GM23338 (cell line): ENCODE results near the gene CELSR1. TPM values are rescaled to one million over a fixed set of nuclear protein-coding genes. Genes with fewer than 3 reads are reported as not detected.

Experiments used
- ATAC-seq: fragments of 200-7000 bp; cut with Tn5 transposase; 3 replicates; pipeline ENCODE4 v1.9.1; 2020
- DNase-seq: peaks from one replicate; pipeline ENCODE4 v3.0.0-alpha.2; 2015; ENCODE audit warnings: low spot score
- H2AFZ ChIP-seq: fragments of 200-600 bp; sonication (generic); 2 replicates; pipeline ENCODE4 v1.8.0; 2016; ENCODE audit warnings: antibody characterized with exemption, mild to moderate bottlenecking, moderate library complexity
- H3F3A ChIP-seq: fragments of 200-600 bp; sonication (generic); replicated peaks from 2 replicates; pipeline ENCODE4 v1.8.0; 2017; ENCODE audit warnings: antibody characterized with exemption, mixed run types, low read depth
- H3K27ac ChIP-seq: fragments of 200-600 bp; sonication (generic); 2 replicates; pipeline ENCODE4 v1.6.1; 2016; ENCODE audit warnings: low read depth
- H3K27me3 ChIP-seq: fragments of 200-600 bp; sonication (generic); 2 replicates; pipeline ENCODE4 v1.8.0; 2016; ENCODE audit warnings: mild to moderate bottlenecking, mixed run types, moderate library complexity; ENCODE audit not compliant: insufficient read depth
- H3K36me3 ChIP-seq: fragments of 200-600 bp; sonication (generic); 2 replicates; pipeline ENCODE4 v1.8.0; 2016; ENCODE audit warnings: mild to moderate bottlenecking; ENCODE audit not compliant: insufficient read depth
- H3K4me1 ChIP-seq: fragments of 200-600 bp; sonication (generic); 2 replicates; pipeline ENCODE4 v1.8.0; 2016; ENCODE audit warnings: mild to moderate bottlenecking, moderate library complexity; ENCODE audit not compliant: insufficient read depth
- H3K4me2 ChIP-seq: fragments of 200-600 bp; sonication (generic); 2 replicates; pipeline ENCODE4 v1.7.1; 2017; ENCODE audit warnings: mixed run types
- H3K4me3 ChIP-seq: fragments of 200-600 bp; sonication (generic); 2 replicates; pipeline ENCODE4 v1.6.1; 2016; ENCODE audit warnings: mixed run types
- H3K79me2 ChIP-seq: fragments of 200-600 bp; sonication (generic); replicated peaks from 2 replicates; pipeline ENCODE4 v1.8.0; 2017; ENCODE audit warnings: mild to moderate bottlenecking; ENCODE audit not compliant: insufficient read depth
- H3K9me2 ChIP-seq: fragments of 200-600 bp; sonication (generic); 2 replicates; pipeline ENCODE4 v1.8.0; 2017; ENCODE audit not compliant: insufficient read depth
- H4K20me1 ChIP-seq: fragments of 200-600 bp; sonication (generic); replicated peaks from 2 replicates; pipeline ENCODE4 v1.8.0; 2017; ENCODE audit warnings: mild to moderate bottlenecking; ENCODE audit not compliant: insufficient read depth
- H3K27ac Mint-ChIP-seq: 2 replicates; pipeline ENCODE4 v1.8.0; 2020; ENCODE audit warnings: inconsistent platforms, mild to moderate bottlenecking, moderate library complexity, mixed read lengths
- H3K27me3 Mint-ChIP-seq: 3 replicates; pipeline ENCODE4 v1.8.0; 2022; ENCODE audit warnings: low read depth, mild to moderate bottlenecking, moderate library complexity, mixed read lengths, inconsistent platforms; ENCODE audit not compliant: insufficient read depth, poor library complexity
- H3K36me3 Mint-ChIP-seq: 3 replicates; pipeline ENCODE4 v1.8.0; 2021; ENCODE audit warnings: low read depth, mild to moderate bottlenecking, inconsistent platforms, moderate library complexity, mixed read lengths
- H3K4me1 Mint-ChIP-seq: 3 replicates; pipeline ENCODE4 v1.8.0; 2020; ENCODE audit warnings: mild to moderate bottlenecking, inconsistent platforms, mixed read lengths
- H3K4me3 Mint-ChIP-seq: 3 replicates; pipeline ENCODE4 v1.8.0; 2021; ENCODE audit warnings: moderate library complexity, mild to moderate bottlenecking, inconsistent platforms, mixed read lengths
- H3K9me3 Mint-ChIP-seq: 3 replicates; pipeline ENCODE4 v1.8.0; 2020; ENCODE audit warnings: moderate library complexity, mild to moderate bottlenecking, inconsistent platforms, mixed read lengths
- ETS1 ChIP-seq: IDR thresholded peaks from 2 replicates; pipeline ENCODE4 v1.6.1; 2016; ENCODE audit warnings: antibody characterized with exemption
- EZH2 ChIP-seq: fragments of 200-600 bp; sonication (generic); IDR thresholded peaks from one replicate; pipeline ENCODE4 v1.8.0; 2017; ENCODE audit warnings: antibody characterized with exemption, mild to moderate bottlenecking, low read depth; ENCODE audit not compliant: unreplicated experiment
- EZH2phosphoT487 ChIP-seq: fragments of 200-600 bp; sonication (generic); IDR thresholded peaks from one replicate; pipeline ENCODE4 v1.8.1; 2018; ENCODE audit warnings: antibody characterized with exemption; ENCODE audit not compliant: unreplicated experiment
- JUNB ChIP-seq: IDR thresholded peaks from one replicate; pipeline ENCODE4 v1.6.1; 2016; ENCODE audit warnings: antibody characterized with exemption; ENCODE audit not compliant: unreplicated experiment
- NANOG ChIP-seq: IDR thresholded peaks from 2 replicates; pipeline ENCODE4 v1.6.1; 2016; ENCODE audit warnings: antibody characterized with exemption, borderline replicate concordance
- POLR2AphosphoS5 ChIP-seq: IDR thresholded peaks from 2 replicates; pipeline ENCODE4 v1.6.1; 2016; ENCODE audit warnings: antibody characterized with exemption, low read depth
- STAT1 ChIP-seq: IDR thresholded peaks from one replicate; pipeline ENCODE4 v1.6.1; 2016; ENCODE audit warnings: antibody characterized with exemption; ENCODE audit not compliant: unreplicated experiment
- ZNF114 ChIP-seq: fragments of 250-450 bp; sonication (Bioruptor Pico); IDR thresholded peaks from 2 replicates; pipeline ENCODE4 v1.5.0; 2020; ENCODE audit warnings: mild to moderate bottlenecking, moderate library complexity
- ZNF331 ChIP-seq: fragments of 250-450 bp; sonication (Bioruptor Pico); IDR thresholded peaks from 2 replicates; pipeline ENCODE4 v1.5.0; 2020; ENCODE audit warnings: low read depth, mild to moderate bottlenecking, moderate library complexity
- polyA plus RNA-seq: library from polyadenylated mRNA; unstranded; fragments of >200 nt; fragmentation: Nextera tagmentation; extraction: Ambion mirVana; gene quantifications from 2 replicates; pipeline ENCODE4 v1.2.1, GENCODE V29; 2016
- total RNA-seq: library from RNA; depleted of rRNA; stranded (reverse); fragments of >200 nt; shearing (Covaris generic); gene quantifications from 2 replicates; pipeline ENCODE4 v1.2.3, GENCODE V29; 2014
- TF ChIP-seq, protein P1 (sequence below): IDR thresholded peaks from one replicate; pipeline ENCODE4 v1.6.1; 2018; ENCODE audit warnings: antibody characterized with exemption; ENCODE audit not compliant: unreplicated experiment
- TF ChIP-seq, protein P2 (sequence below): fragments of 250-450 bp; sonication (Bioruptor Pico); IDR thresholded peaks from 2 replicates; pipeline ENCODE4 v1.5.0; 2020; ENCODE audit warnings: mild to moderate bottlenecking, moderate library complexity

Gene CELSR1
- total and polyA plus RNA-seq, 2 experiments from 2014 or later = 4.8 to 20.4 TPM

DNA sequence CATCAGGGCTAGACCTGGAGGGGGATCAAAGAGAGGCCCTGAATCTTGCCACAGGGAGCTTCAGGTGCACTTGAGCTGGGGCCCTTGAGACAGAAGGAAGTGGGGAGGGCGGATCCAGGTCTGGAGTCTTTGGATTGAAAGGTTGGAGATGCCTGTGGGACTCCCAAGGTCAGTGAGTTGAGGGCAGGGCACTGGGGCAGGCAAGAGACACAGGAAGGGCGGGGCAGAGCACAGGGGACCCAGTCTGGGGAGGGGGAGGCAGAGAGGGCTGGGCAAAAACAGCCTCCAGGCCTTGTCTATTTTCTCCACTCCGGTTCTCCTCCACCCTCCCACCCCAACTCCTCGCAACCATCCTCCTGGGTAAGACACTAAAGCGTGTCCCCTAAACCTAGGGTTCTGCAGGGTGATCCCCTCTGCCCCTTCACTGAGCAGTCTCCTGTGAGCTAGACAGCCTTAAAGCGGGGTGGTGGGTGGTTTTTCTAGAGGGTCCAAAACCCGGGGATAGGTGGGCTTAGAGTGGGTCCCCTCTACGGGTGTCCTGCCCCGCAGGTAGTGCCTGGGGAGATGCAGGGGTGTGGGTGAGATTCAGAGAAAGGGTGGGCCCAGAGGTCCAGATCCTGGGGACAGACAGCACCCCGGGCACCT, 38.6 kb upstream of the CELSR1 start:
- peak; percentile 46 for ATAC-seq
- Histone ChIP-seq H3K27me3 (peaks cover 12% of the 10 kb centered on the region), H3K4me3 (peak overlapping the region; percentile 66), H3K4me1 (peaks cover 11% of the 10 kb centered on the region; the same call in 1 of the 2 replicates), H3F3A (no peaks in the 10 kb centered on the region), H3K4me2 (peak overlapping the region; percentile 82), H3K27ac (no peak overlapping the region), H2AFZ (peak overlapping the region; percentile 95), H3K79me2 (peaks cover 21% of the 10 kb centered on the region), H3K36me3 (no peaks in the 10 kb centered on the region), H3K9me2 (no peaks in the 10 kb centered on the region), H4K20me1 (0 out of 2 replicates have a peak, but pooled peaks cover 4% of the 10 kb centered on the region)
- DNase-seq = peak; percentile 71
- TF ChIP-seq ZNF331 (CRISPR knock-in tag) = no peak
- TF ChIP-seq NANOG = no peak
- TF ChIP-seq STAT1 = no peak
- TF ChIP-seq, protein P1, sequence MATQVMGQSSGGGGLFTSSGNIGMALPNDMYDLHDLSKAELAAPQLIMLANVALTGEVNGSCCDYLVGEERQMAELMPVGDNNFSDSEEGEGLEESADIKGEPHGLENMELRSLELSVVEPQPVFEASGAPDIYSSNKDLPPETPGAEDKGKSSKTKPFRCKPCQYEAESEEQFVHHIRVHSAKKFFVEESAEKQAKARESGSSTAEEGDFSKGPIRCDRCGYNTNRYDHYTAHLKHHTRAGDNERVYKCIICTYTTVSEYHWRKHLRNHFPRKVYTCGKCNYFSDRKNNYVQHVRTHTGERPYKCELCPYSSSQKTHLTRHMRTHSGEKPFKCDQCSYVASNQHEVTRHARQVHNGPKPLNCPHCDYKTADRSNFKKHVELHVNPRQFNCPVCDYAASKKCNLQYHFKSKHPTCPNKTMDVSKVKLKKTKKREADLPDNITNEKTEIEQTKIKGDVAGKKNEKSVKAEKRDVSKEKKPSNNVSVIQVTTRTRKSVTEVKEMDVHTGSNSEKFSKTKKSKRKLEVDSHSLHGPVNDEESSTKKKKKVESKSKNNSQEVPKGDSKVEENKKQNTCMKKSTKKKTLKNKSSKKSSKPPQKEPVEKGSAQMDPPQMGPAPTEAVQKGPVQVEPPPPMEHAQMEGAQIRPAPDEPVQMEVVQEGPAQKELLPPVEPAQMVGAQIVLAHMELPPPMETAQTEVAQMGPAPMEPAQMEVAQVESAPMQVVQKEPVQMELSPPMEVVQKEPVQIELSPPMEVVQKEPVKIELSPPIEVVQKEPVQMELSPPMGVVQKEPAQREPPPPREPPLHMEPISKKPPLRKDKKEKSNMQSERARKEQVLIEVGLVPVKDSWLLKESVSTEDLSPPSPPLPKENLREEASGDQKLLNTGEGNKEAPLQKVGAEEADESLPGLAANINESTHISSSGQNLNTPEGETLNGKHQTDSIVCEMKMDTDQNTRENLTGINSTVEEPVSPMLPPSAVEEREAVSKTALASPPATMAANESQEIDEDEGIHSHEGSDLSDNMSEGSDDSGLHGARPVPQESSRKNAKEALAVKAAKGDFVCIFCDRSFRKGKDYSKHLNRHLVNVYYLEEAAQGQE = no peak
- TF ChIP-seq POLR2AphosphoS5 = no peak
- no peak for TF ChIP-seq ZNF114 (CRISPR knock-in tag)
- no peak for TF ChIP-seq EZH2
- no peak for TF ChIP-seq ETS1
- TF ChIP-seq EZH2phosphoT487 = no peak
- TF ChIP-seq, protein P2, sequence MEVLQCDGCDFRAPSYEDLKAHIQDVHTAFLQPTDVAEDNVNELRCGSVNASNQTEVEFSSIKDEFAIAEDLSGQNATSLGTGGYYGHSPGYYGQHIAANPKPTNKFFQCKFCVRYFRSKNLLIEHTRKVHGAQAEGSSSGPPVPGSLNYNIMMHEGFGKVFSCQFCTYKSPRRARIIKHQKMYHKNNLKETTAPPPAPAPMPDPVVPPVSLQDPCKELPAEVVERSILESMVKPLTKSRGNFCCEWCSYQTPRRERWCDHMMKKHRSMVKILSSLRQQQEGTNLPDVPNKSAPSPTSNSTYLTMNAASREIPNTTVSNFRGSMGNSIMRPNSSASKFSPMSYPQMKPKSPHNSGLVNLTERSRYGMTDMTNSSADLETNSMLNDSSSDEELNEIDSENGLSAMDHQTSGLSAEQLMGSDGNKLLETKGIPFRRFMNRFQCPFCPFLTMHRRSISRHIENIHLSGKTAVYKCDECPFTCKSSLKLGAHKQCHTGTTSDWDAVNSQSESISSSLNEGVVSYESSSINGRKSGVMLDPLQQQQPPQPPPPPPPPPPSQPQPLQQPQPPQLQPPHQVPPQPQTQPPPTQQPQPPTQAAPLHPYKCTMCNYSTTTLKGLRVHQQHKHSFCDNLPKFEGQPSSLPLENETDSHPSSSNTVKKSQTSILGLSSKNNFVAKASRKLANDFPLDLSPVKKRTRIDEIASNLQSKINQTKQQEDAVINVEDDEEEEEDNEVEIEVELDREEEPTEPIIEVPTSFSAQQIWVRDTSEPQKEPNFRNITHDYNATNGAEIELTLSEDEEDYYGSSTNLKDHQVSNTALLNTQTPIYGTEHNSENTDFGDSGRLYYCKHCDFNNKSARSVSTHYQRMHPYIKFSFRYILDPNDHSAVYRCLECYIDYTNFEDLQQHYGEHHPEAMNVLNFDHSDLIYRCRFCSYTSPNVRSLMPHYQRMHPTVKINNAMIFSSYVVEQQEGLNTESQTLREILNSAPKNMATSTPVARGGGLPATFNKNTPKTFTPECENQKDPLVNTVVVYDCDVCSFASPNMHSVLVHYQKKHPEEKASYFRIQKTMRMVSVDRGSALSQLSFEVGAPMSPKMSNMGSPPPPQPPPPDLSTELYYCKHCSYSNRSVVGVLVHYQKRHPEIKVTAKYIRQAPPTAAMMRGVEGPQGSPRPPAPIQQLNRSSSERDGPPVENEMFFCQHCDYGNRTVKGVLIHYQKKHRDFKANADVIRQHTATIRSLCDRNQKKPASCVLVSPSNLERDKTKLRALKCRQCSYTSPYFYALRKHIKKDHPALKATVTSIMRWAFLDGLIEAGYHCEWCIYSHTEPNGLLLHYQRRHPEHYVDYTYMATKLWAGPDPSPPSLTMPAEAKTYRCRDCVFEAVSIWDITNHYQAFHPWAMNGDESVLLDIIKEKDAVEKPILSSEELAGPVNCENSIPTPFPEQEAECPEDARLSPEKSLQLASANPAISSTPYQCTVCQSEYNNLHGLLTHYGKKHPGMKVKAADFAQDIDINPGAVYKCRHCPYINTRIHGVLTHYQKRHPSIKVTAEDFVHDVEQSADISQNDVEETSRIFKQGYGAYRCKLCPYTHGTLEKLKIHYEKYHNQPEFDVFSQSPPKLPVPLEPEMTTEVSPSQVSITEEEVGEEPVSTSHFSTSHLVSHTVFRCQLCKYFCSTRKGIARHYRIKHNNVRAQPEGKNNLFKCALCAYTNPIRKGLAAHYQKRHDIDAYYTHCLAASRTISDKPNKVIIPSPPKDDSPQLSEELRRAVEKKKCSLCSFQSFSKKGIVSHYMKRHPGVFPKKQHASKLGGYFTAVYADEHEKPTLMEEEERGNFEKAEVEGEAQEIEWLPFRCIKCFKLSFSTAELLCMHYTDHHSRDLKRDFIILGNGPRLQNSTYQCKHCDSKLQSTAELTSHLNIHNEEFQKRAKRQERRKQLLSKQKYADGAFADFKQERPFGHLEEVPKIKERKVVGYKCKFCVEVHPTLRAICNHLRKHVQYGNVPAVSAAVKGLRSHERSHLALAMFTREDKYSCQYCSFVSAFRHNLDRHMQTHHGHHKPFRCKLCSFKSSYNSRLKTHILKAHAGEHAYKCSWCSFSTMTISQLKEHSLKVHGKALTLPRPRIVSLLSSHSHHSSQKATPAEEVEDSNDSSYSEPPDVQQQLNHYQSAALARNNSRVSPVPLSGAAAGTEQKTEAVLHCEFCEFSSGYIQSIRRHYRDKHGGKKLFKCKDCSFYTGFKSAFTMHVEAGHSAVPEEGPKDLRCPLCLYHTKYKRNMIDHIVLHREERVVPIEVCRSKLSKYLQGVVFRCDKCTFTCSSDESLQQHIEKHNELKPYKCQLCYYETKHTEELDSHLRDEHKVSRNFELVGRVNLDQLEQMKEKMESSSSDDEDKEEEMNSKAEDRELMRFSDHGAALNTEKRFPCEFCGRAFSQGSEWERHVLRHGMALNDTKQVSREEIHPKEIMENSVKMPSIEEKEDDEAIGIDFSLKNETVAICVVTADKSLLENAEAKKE = no peak
- no peak for TF ChIP-seq JUNB
- Mint-ChIP-seq H3K27ac (no peak overlapping the region), H3K9me3 (peaks cover 13% of the 10 kb centered on the region), H3K4me1 (peaks cover 44% of the 10 kb centered on the region), H3K27me3 (peaks cover 25% of the 10 kb centered on the region), H3K4me3 (peak overlapping the region; percentile 75), H3K36me3 (peaks cover 6% of the 10 kb centered on the region; the same call in 2 of the 3 replicates)
